ENCODE results near the gene ATOX1.
"Not testable (repeated sequence)": the region's sequence is repeated elsewhere in the genome, so short reads cannot be mapped to it uniquely, and the experiment has no call there.

The ATOX1 gene

GRCh38 chr5:151733358-151734063, 24.9 kb downstream of the ATOX1 start:
- DNase-seq, result peak; percentile 38

DNA sequence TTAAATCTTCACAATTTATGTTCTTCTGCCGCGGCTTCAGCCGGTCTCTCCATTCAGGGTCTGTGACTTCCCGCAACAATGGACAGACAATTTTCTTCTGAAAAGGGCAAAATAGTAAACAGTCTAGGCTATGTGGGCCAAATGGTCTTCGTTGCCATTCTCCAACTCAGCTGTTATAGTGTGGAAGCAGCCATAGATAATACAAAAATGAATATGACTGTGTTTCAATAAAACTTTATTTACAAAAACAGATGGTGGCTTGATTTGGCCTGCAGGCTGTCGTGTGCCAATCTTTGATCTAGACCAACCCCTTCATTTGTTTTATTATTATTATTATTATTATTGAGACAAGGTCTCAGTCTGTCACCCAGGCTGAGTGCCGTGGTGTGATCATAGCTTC, 28.1 kb downstream of the ATOX1 start:
- no peak for DNase-seq

GRCh38 chr5:151729597-151729996, 28.8 kb downstream of the ATOX1 start:
- DNase-seq, result peak; percentile 62

DNA sequence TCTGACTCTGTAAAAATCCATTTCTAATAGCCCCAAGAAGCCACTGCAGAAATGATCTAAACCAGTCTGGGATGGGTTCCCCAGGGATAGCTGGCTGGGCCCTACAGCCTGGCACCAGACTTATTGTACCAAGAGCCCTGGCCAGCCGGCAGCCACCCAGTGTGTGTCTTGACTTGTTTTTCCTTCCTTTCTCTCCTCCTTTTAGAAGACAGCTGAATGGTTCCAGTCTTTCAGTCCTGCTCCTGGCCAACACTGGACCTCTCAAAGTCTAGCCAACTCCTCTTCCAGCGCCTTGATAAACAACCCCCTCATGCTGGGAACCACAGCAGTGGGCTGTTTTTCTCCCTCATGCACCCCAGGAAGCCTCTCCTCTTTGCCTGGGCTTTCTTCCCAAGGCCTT, 34.1 kb downstream of the ATOX1 start:
- no peak for DNase-seq

- no peak for DNase-seq
Measured at GRCh38 chr5:151722546-151722945, 35.9 kb downstream of the ATOX1 start.

DNA sequence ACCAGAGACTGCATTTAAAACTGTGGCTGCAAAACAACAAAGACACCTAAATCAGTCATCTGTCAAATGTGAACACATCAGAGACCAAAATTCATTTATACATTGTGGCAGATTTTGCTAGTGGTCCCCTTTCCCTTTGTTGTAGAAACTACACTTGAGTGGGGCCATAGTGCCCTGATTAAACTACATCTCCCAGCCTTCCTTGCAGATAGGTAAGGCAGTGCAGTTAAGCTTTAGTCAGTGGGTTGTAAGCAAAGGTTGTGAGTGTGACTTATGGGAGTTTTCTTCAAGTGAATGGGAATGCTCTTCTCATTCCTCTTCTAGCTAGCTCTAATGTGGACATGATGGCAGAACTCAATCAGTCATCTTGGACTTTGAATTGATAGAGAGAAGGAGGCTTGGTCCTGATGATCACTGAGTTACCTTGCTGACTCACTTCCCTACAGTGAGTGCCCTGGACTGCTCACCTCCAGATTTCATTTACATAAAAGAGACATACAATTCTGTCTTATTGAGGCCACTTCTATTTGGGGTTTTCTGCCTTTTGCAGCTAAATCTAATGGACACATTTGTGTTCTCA, 36.5 kb downstream of the ATOX1 start:
- DNase-seq, result no peak

DNA sequence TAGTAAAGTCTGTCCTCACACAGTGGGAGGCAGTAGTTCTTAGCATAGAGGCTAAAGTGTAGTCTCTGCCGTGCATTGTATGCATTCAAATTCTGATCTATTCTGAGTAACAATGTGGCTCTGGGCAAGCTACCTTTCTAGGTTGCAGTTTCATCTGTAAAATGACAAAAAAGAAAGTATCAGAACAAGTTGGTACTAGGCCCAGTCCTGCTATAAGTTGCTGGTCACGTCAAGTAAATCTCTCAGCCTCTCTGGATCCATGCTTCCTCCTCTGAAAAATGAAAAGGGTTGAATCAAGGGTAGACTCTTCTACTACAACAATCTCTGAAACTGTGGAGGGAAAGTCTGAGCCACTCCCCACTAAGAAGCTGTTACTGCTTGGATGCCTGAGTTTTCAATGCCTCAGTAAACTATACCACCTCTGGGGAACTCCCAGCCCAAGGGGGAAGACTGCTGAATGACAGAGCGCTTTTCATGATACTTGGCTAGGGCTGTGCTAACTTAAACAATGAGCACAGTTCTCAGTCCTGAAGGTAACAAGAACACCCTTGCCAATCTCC, 37.3 kb downstream of the ATOX1 start:
- no peak for DNase-seq

DNA sequence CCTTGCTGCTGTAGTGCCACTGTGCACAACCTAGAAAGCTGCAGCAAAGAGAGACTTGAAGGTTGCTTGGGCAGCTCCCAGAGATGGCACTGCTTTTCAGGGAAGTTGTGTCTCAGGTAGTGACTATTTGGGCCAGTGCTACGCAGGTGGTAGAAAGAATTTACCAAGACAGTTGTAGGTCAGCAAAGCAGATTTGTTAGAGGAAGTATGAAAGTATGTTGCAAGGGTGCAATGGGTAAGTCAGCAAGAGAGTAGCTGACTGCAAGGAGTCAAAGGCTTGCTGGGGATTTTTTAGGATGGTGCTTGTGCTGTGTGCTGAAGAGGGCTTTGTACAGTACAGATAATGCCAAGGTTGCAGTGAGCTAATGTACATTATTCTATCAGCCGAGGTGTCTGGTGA, 38.2 kb downstream of the ATOX1 start:
- no peak for DNase-seq

DNA sequence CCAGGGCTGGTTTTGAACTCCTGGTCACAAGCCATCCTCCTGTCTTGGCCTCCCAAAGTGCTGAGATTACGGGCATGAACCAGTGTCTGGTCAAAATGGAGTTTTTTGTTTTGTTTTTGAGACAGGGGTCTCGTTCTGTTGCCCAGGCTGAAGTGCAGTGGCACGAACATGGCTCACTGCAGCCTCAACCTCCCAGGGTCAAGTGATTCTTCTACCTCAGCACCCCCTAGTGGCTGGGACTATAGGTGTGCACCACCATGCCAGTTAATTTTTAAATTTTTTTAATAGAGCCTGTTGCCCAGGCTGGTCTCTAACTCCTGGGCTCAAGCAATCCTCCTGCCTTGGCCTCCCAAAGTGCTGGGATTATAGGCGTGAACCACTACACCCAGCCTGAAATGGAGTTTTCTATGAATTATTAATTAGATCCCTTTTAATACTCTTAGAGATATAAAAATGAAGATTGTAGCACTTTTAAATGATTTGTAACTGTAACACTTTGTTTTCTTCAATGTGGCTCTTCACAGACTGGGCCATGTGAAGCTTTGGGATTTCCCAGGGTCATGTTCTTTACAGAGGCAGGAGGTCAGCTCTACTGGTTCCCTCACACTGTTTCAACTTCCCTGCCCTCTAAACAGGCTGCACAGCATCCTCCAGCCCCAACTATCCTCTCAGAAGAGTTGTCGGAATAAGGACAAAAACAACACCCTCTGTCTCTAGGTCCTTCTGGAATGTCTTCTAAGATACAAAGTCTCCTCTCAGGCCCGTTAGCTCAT, 39.0 kb downstream of the ATOX1 start:
- DNase-seq, result peak; percentile 66

DNA sequence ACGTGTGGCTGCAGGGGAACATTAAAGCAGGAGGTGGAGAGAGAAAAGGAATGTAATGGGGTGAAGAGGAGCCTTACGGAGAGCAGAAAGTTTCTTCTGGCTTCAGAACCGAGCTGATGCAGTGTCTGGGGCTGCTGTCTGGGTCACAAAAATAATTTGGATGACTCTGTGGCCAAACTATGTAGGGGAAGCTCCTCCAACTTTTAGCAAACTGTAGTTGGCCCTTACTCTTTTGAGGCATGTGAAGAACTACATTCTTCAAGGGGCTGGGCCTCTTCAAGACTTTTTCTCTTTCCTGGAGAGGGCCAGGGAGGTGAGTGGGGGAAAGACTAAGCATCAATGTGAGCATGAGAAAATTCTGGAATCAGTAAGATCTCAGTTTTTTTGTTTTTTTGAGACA, 39.8 kb downstream of the ATOX1 start:
- DNase-seq, result peak; percentile 95

- peak; percentile 79 for DNase-seq
Measured at GRCh38 chr5:151718153-151718552, 40.3 kb downstream of the ATOX1 start.

- peak; percentile 46 for DNase-seq
Measured at GRCh38 chr5:151717416-151717815, 41.0 kb downstream of the ATOX1 start.

DNA sequence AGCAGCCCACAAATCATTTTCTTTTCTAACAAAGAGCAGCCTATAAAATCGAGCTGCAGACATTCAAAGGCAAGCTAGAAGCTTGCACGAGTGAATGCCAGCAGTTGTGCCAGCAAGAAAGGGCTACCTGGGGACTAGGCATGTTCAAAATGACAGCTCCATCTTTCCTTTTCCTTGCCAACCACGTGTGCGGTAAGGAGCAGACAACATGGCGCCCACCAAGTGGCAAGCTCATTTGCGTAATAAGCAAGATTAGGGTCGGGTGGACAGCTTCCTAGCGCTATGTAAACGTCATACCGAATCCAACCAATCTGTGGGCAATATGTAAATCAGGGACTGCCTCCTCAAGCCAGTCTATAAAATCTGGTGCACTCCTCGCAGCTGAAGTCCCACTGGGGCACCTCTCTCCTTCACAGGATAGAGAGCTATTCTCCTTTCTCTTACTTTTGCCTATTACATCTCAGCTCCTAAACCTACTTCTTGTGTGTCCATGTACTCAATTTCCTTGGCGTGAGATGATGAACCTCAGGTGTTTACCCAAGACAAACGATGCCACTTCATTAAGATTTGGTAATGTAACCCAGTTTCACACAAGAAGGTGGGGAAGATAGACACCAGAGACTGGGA, 49.2 kb downstream of the ATOX1 start:
- no peak for DNase-seq

GRCh38 chr5:151708126-151708525, 50.3 kb downstream of the ATOX1 start:
- DNase-seq, result no peak

DNA sequence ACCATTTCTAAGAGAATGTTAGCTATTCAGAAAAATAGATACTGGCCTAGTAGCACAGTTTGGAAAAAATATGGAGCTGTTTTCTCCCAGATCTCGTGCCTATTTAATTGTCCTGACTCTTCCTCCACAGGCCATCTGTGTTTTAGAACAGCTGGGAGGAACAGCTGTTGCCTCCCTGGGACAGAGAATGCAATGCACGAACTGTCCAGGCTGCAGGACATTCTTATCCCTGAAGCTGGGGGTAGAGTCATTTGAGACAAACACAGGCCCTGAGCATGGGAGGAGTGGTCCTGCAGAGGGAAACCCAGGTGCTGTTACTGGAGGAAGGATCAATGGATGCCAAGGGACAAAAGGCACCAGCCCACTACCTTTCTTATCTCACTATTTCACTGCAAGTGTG, 50.9 kb downstream of the ATOX1 start:
- DNase-seq, result no peak

DNA sequence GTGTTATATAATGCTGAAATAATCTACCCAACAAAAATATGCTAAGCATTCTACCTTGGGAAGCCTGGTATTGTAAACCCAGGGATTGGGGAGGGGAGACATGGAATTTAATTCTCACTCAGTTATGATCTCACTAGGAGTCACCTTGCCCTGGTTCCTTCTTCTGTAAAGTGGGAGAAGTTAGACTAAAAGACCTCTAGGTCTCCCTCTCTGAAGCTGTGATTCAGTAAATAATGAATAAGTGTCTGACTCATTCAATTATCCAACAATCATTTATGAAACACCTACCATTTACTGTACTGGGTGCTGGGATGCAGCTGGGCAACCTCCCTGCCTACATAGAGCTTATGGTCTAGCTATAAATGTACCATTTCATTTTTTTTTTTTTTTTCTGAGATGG, 51.5 kb downstream of the ATOX1 start:
- no peak for DNase-seq

DNA sequence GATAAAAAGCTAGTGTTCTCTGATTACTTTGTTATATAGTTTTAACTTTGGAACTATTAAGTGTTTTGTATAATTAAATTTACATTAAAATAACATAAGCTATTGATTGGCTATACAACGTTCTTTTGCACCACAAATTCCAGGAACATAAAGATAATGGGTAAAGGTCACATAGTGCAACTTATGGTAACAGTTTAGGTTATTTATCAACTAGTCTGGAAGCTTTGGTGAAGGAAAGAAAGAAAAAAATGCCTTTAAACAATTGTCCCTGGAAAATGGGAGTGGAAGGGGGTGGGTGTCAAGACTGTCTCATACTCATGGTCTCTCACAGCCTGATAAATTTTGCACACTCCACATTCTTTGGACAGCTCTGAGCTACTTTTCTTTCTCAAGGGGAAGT, 54.7 kb downstream of the ATOX1 start:
- no peak for DNase-seq

DNA sequence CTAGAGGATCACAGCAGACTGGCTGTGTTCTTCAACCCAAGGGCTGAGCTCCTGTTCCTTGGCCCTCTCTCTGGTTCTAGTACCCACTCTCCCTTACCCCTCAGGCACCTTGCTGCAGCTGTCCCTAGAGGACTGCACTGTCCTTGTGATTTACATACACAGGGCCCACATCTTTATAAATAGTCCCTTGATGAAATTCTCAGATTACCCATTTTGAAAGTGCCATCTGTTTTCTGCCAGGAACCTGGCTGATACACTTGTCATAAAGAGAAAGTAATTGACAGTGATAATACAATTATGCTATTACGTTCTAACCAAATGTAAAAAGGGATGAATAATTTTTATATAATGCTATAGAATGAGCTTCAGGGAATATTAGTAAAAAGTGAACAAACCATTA, 55.2 kb downstream of the ATOX1 start:
- no peak for DNase-seq

- DNase-seq, result no peak
Measured at GRCh38 chr5:151700820-151701219, 57.6 kb downstream of the ATOX1 start.

DNA sequence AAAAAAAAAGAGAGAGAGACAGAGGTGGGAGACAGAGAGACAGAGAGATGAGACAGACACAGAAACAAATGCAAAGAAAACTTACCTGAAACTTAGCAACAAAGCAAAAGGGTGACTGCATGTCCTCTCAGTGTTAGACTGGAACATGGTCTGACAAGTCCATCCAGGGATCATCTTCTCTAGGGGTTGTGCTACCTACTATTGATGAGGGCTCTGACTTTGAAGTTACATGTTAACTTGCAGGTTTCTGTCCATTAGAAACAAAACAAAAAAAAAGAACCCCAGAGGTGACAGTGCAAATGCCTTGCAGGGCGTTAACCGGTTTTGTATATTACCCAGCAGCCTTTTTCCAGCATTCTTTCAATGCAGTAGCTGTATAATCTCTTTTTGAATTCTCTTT, 58.1 kb downstream of the ATOX1 start:
- no peak for DNase-seq

- DNase-seq, result peak; percentile 99
Measured at GRCh38 chr5:151699071-151699901, 59.1 kb downstream of the ATOX1 start.

GRCh38 chr5:151698081-151698480, 60.4 kb downstream of the ATOX1 start:
- not testable (repeated sequence) for DNase-seq

Measured in fibroblast of skin of scalp (primary cell).